Activated CD4-positive, CD25-positive, alpha-beta regulatory T cell treated with anti-CD3 and anti-CD28 coated beads, Interleukin-2, amount 50 U/mL, for 24 hours (primary cell): ENCODE measurements around the gene TRERF1.
A peak's percentile ranks its signal among the peaks of the same experiment; 100 is the strongest.
"Not testable (repeated sequence)": the region's sequence is repeated elsewhere in the genome, so short reads cannot be mapped to it uniquely, and the experiment has no call there.

Experiments used
- ATAC-seq, 2 donors: fragments of 150-1000 bp; cut with Tn5 transposase; one replicate each; pipeline ENCODE4 v1.10.0; 2021; ENCODE audit warnings: mild to moderate bottlenecking in 1 of 2, moderate library complexity in 1 of 2

Gene TRERF1

GRCh38 chr6:42451333-42452170 is at the start of gene TRERF1:
TSS of gene TRERF1 (minus strand) at chr6:42451926. CDS start at chr6:42269590, 182,336 bp downstream.
- ATAC-seq = peak; percentile 26 to 28

GRCh38 chr6:42498473-42499128 is 46.9 kb upstream of the TRERF1 start:
- ATAC-seq = no peak

GRCh38 chr6:42493914-42494539 is 42.3 kb upstream of the TRERF1 start:
- no peak for ATAC-seq

- ATAC-seq = no peak
Observed at GRCh38 chr6:42488129-42488528, 36.4 kb upstream of the TRERF1 start.

GRCh38 chr6:42484261-42484660 is 32.5 kb upstream of the TRERF1 start:
- ATAC-seq = no peak

- ATAC-seq = no peak
Observed at GRCh38 chr6:42482174-42482573, 30.4 kb upstream of the TRERF1 start.

GRCh38 chr6:42471714-42472113 is 20.0 kb upstream of the TRERF1 start:
- no peak for ATAC-seq

- ATAC-seq = no peak
Observed at GRCh38 chr6:42471142-42471541, 19.4 kb upstream of the TRERF1 start.

GRCh38 chr6:42468273-42468672 is 16.5 kb upstream of the TRERF1 start:
- no peak for ATAC-seq

- ATAC-seq = no peak
Observed at GRCh38 chr6:42467651-42468050, 15.9 kb upstream of the TRERF1 start.

- not testable (repeated sequence) for ATAC-seq
Observed at GRCh38 chr6:42466470-42466869, 14.7 kb upstream of the TRERF1 start.

GRCh38 chr6:42462474-42462972 is 10.8 kb upstream of the TRERF1 start:
- no peak for ATAC-seq

- ATAC-seq = no peak
Observed at GRCh38 chr6:42460883-42461282, 9.2 kb upstream of the TRERF1 start.

GRCh38 chr6:42459888-42460287 is 8.2 kb upstream of the TRERF1 start:
- no peak for ATAC-seq

- ATAC-seq = no peak
Observed at GRCh38 chr6:42454428-42454791, 2.7 kb upstream of the TRERF1 start.

- no peak for ATAC-seq
Observed at GRCh38 chr6:42453654-42454427, 2.1 kb upstream of the TRERF1 start.

GRCh38 chr6:42453031-42453653 is 1.4 kb upstream of the TRERF1 start:
- peak; percentile 72 to 79 for ATAC-seq

GRCh38 chr6:42452171-42453030 is 675 bp upstream of the TRERF1 start:
- ATAC-seq = peak; percentile 37 to 47

- ATAC-seq = peak in 1 of 2 donors; percentile 25
Observed at GRCh38 chr6:42450477-42451332, 1.0 kb downstream of the TRERF1 start.

GRCh38 chr6:42449917-42450476 is 1.7 kb downstream of the TRERF1 start:
- no peak for ATAC-seq
